H1 (cell line): ENCODE measurements around the gene ZC3HAV1. TPM values are rescaled to one million over a fixed set of nuclear protein-coding genes. Genes with fewer than 3 reads are reported as not detected.

ENCODE experiments used
- CTCF ChIA-PET: fragments of 300-600 bp; sonication (Branson Sonifier 250); formaldehyde crosslinking; loops from one replicate; lab custom pipeline; 2021; ENCODE audit not compliant: partially characterized antibody; lab: Charles Lee
- POLR2A ChIA-PET: fragments of 300-600 bp; sonication (Branson Sonifier 250); formaldehyde crosslinking; loops from one replicate; lab custom pipeline; 2021; ENCODE audit warnings: inconsistent platforms; ENCODE audit not compliant: partially characterized antibody; lab: Charles Lee
- DNase-seq, 2 experiments: peaks; one replicate each; pipeline versions ENCODE4 v3.0.0 to v3.0.0-alpha.2; 2010 to 2022; ENCODE audit warnings: low spot score in 2 of 2, low read depth in 1 of 2, mixed read lengths in 1 of 2
- FAIRE-seq: peaks from 2 replicates; lab custom pipeline; 2011; peaks lifted over from hg19 to GRCh38; lab: Jason Lieb, UNC
- H2AFZ ChIP-seq: 2 replicates; pipeline ENCODE4 v1.8.1; 2012; ENCODE audit warnings: low read length, inconsistent platforms
- H2AK5ac ChIP-seq: 2 replicates; pipeline ENCODE4 v1.6.1; 2013; ENCODE audit warnings: low read depth, low read length
- H2BK120ac ChIP-seq: replicated peaks from 2 replicates; pipeline ENCODE3; 2013; ENCODE audit warnings: low read depth, low read length, inconsistent platforms
- H2BK12ac ChIP-seq: 2 replicates; pipeline ENCODE4 v1.6.1; 2013; ENCODE audit warnings: low read depth, low read length
- H2BK15ac ChIP-seq: 2 replicates; pipeline ENCODE4 v1.6.1; 2013; ENCODE audit warnings: low read length
- H2BK20ac ChIP-seq: 2 replicates; pipeline ENCODE4 v1.6.1; 2013; ENCODE audit warnings: low read length
- H2BK5ac ChIP-seq: 2 replicates; pipeline ENCODE4 v1.6.1; 2013; ENCODE audit warnings: low read depth, low read length
- H3K14ac ChIP-seq: 2 replicates; pipeline ENCODE4 v1.6.1; 2013; ENCODE audit warnings: inconsistent platforms; ENCODE audit not compliant: insufficient read length
- H3K18ac ChIP-seq: 2 replicates; pipeline ENCODE4 v1.6.1; 2013; ENCODE audit warnings: low read length; ENCODE audit errors: extremely low read depth
- H3K23ac ChIP-seq: 2 replicates; pipeline ENCODE4 v1.6.1; 2013; ENCODE audit warnings: inconsistent platforms; ENCODE audit not compliant: insufficient read length
- H3K23me2 ChIP-seq: 2 replicates; pipeline ENCODE4 v1.6.1; 2013; ENCODE audit warnings: low read depth, low read length
- H3K27ac ChIP-seq: 2 replicates; pipeline ENCODE4 v1.6.1; 2011; ENCODE audit warnings: low read depth, low read length, inconsistent platforms
- H3K27me3 ChIP-seq, 4 experiments: replicated peaks in 1 of 4; 1 replicate in 1 of 4; 2 replicates in 3 of 4; pipeline versions ENCODE4 v1.6.1 to v1.8.1; 2011 to 2013; ENCODE audit warnings: low read length in 3 of 4, mild to moderate bottlenecking in 3 of 4, inconsistent platforms in 2 of 4, mixed read lengths in 2 of 4, moderate library complexity in 1 of 4; ENCODE audit not compliant: control insufficient read depth in 3 of 4, insufficient read depth in 3 of 4; ENCODE audit errors: extremely low read depth in 1 of 4
- H3K36me3 ChIP-seq, 4 experiments: 2 replicates each; pipeline versions ENCODE4 v1.6.1 to v1.8.1; 2011 to 2013; ENCODE audit warnings: mild to moderate bottlenecking in 4 of 4, low read length in 3 of 4, moderate library complexity in 2 of 4, control low read depth in 1 of 4, inconsistent platforms in 1 of 4; ENCODE audit not compliant: insufficient read depth in 4 of 4, control insufficient read depth in 2 of 4
- H3K4ac ChIP-seq: replicated peaks from 2 replicates; pipeline ENCODE3; 2013; ENCODE audit warnings: low read length, low read depth, mixed read lengths, inconsistent platforms; ENCODE audit not compliant: insufficient read length
- H3K4me1 ChIP-seq, 4 experiments: replicated peaks in 1 of 4; 1 replicate in 1 of 4; 2 replicates in 3 of 4; pipeline versions ENCODE4 v1.6.1 to v1.8.1; 2011 to 2013; ENCODE audit warnings: low read length in 3 of 4, inconsistent platforms in 2 of 4, mixed read lengths in 1 of 4; ENCODE audit not compliant: insufficient read depth in 4 of 4, control insufficient read depth in 3 of 4
- H3K4me2 ChIP-seq, 2 experiments: 2 replicates each; pipeline versions ENCODE4 v1.6.1 to v1.8.1; 2011 to 2013; ENCODE audit warnings: low read depth in 2 of 2, low read length in 2 of 2, control low read depth in 1 of 2, inconsistent platforms in 1 of 2, mild to moderate bottlenecking in 1 of 2; ENCODE audit not compliant: insufficient read depth in 1 of 2
- H3K4me3 ChIP-seq, 4 experiments: fragments of 200-600, 300-600 bp in 1 of 4; sonication (generic), shearing (Covaris generic), sonication (Bioruptor Twin) in 1 of 4; 2 replicates each; pipeline versions ENCODE4 v1.5.1 to v1.8.1; 2011 to 2016; ENCODE audit warnings: low read length in 4 of 4, low read depth in 3 of 4, control low read depth in 2 of 4, inconsistent platforms in 2 of 4, mild to moderate bottlenecking in 2 of 4, mixed read lengths in 1 of 4, moderate library complexity in 1 of 4; ENCODE audit not compliant: insufficient read depth in 2 of 4; ENCODE audit errors: extremely low read depth in 1 of 4
- H3K56ac ChIP-seq: replicated peaks from 2 replicates; pipeline ENCODE3; 2013; ENCODE audit warnings: low read depth, mild to moderate bottlenecking, mixed read lengths, low read length, inconsistent platforms; ENCODE audit not compliant: insufficient read length
- H3K79me1 ChIP-seq: 2 replicates; pipeline ENCODE4 v1.6.1; 2013; ENCODE audit warnings: low read depth, low read length, control low read depth
- H3K79me2 ChIP-seq, 2 experiments: 2 replicates each; pipeline versions ENCODE4 v1.6.1 to v1.8.1; 2012 to 2013; ENCODE audit warnings: low read length in 2 of 2, mild to moderate bottlenecking in 2 of 2, inconsistent platforms in 1 of 2; ENCODE audit not compliant: insufficient read depth in 2 of 2, control insufficient read depth in 1 of 2
- H3K9ac ChIP-seq, 4 experiments: replicated peaks in 1 of 4; 1 replicate in 1 of 4; 2 replicates in 3 of 4; pipeline versions ENCODE4 v1.6.1 to v1.8.1; 2011 to 2013; ENCODE audit warnings: low read depth in 3 of 4, low read length in 3 of 4, control low read depth in 2 of 4, mild to moderate bottlenecking in 2 of 4, moderate library complexity in 2 of 4, inconsistent platforms in 1 of 4; ENCODE audit errors: extremely low read depth in 1 of 4
- H3K9me3 ChIP-seq, 2 experiments: 2 replicates each; pipeline versions ENCODE4 v1.6.1 to v1.8.1; 2012 to 2013; ENCODE audit warnings: mild to moderate bottlenecking in 2 of 2, moderate library complexity in 2 of 2, control low read depth in 1 of 2, inconsistent platforms in 1 of 2, low read depth in 1 of 2, low read length in 1 of 2, mixed read lengths in 1 of 2; ENCODE audit not compliant: insufficient read depth in 2 of 2
- H4K20me1 ChIP-seq, 2 experiments: replicated peaks in 1 of 2; 2 replicates each; pipeline versions ENCODE3 to v1.8.1; 2011 to 2013; ENCODE audit warnings: inconsistent platforms in 2 of 2, low read length in 2 of 2, mild to moderate bottlenecking in 1 of 2; ENCODE audit not compliant: insufficient read depth in 2 of 2, control insufficient read depth in 1 of 2
- H4K5ac ChIP-seq: 2 replicates; pipeline ENCODE4 v1.6.1; 2013; ENCODE audit warnings: low read length, low read depth, mixed read lengths, inconsistent platforms; ENCODE audit not compliant: insufficient read length
- H4K8ac ChIP-seq: 2 replicates; pipeline ENCODE4 v1.8.0; 2013; ENCODE audit warnings: mild to moderate bottlenecking, moderate library complexity, low read length, inconsistent platforms; ENCODE audit not compliant: insufficient read depth; ENCODE audit errors: extremely low read depth
- H4K91ac ChIP-seq: replicated peaks from 2 replicates; pipeline ENCODE3; 2013; ENCODE audit warnings: low read length, mixed read lengths, inconsistent platforms; ENCODE audit not compliant: insufficient read length
- CBX5 ChIP-seq: fragments of 300-800, 300-1000 bp; sonication (generic); IDR thresholded peaks from 2 replicates; pipeline ENCODE4 v1.7.1; 2016; ENCODE audit warnings: antibody characterized with exemption, low read length, low read depth
- CEBPB ChIP-seq: IDR thresholded peaks from 2 replicates; pipeline ENCODE4 v1.6.1; 2012; ENCODE audit warnings: low read depth, low read length
- EGR1 ChIP-seq: IDR thresholded peaks from 2 replicates; pipeline ENCODE4 v1.6.1; 2011; ENCODE audit warnings: low read depth, low read length, borderline replicate concordance
- HDAC6 ChIP-seq: IDR thresholded peaks from one replicate; pipeline ENCODE4 v1.7.1; 2012; ENCODE audit warnings: low read depth, mild to moderate bottlenecking, inconsistent platforms, low read length, moderate library complexity
- KDM1A ChIP-seq: fragments of 200-600, 300-600 bp; sonication (generic); IDR thresholded peaks from 2 replicates; pipeline ENCODE4 v1.7.1; 2016; ENCODE audit warnings: mild to moderate bottlenecking, low read length, borderline replicate concordance
- POLR2AphosphoS5 ChIP-seq: IDR thresholded peaks from 2 replicates; pipeline ENCODE4 v1.6.1; 2011; ENCODE audit warnings: low read depth, low read length
- RFX5 ChIP-seq: IDR thresholded peaks from 2 replicates; pipeline ENCODE4 v1.6.1; 2011; ENCODE audit warnings: low read depth, low read length, improper control_type of control experiment, borderline replicate concordance
- SP1 ChIP-seq: IDR thresholded peaks from 2 replicates; pipeline ENCODE4 v1.6.1; 2011; ENCODE audit warnings: low read depth, low read length
- SP4 ChIP-seq: IDR thresholded peaks from 2 replicates; pipeline ENCODE4 v1.6.1; 2012; ENCODE audit warnings: low read length, inconsistent platforms
- ZNF274 ChIP-seq: IDR thresholded peaks from 2 replicates; pipeline ENCODE4 v1.7.0; 2012; ENCODE audit warnings: low read length, borderline replicate concordance; ENCODE audit errors: extremely low read depth
- WGBS, 2 experiments: shearing (Covaris generic) in 1 of 2; methylation state at CpG; one replicate each; pipeline versions ENCODE4 v1.1.6 to v1.1.7; 2013 to 2015; ENCODE audit warnings: low lambda C conversion rate in 2 of 2, mixed read lengths in 2 of 2, inconsistent platforms in 1 of 2, low coverage in 1 of 2, missing lambda C conversion rate in 1 of 2; ENCODE audit not compliant: insufficient replicate concordance in 2 of 2, insufficient coverage in 1 of 2, insufficient read length in 1 of 2; ENCODE audit errors: extremely low coverage in 1 of 2, missing lambda C conversion rate in 1 of 2; 5-methylcytosine and 5-hydroxymethylcytosine counted together
- polyA plus RNA-seq, 7 experiments: library from polyadenylated mRNA; depleted of rRNA in 3 of 7; stranded (reverse) in 5 of 7; unstranded in 2 of 7; fragments of >200 nt in 5 of 7; fragments of 200-250 nt in 2 of 7; gene quantifications; 1 replicate in 5 of 7; 2 replicates in 1 of 7; 4 replicates in 1 of 7; pipeline versions ENCODE4 v1.2.1 to v1.2.3, GENCODE V29; 2011 to 2013; ENCODE audit warnings: missing spikeins in 2 of 7, mixed read lengths in 2 of 7
- total RNA-seq: library from RNA; stranded (reverse); fragmentation: NEBNext Ultra II Directional; extraction: Animal tissue kit (Norgen Biotek cat#: 25700); gene quantifications from 2 replicates; pipeline ENCODE4 v1.2.1, GENCODE V29; 2021
- TF ChIP-seq, protein P1 (sequence below): IDR thresholded peaks from 2 replicates; pipeline ENCODE4 v1.6.1; 2011; ENCODE audit warnings: low read length, improper control_type of control experiment

Gene ZC3HAV1
- total and polyA plus RNA-seq, 2 of the 8 experiments (the other 6 are each of a cell fraction or from before 2014, with no cell fraction given) = 22.5 to 43.4 TPM

DNA sequence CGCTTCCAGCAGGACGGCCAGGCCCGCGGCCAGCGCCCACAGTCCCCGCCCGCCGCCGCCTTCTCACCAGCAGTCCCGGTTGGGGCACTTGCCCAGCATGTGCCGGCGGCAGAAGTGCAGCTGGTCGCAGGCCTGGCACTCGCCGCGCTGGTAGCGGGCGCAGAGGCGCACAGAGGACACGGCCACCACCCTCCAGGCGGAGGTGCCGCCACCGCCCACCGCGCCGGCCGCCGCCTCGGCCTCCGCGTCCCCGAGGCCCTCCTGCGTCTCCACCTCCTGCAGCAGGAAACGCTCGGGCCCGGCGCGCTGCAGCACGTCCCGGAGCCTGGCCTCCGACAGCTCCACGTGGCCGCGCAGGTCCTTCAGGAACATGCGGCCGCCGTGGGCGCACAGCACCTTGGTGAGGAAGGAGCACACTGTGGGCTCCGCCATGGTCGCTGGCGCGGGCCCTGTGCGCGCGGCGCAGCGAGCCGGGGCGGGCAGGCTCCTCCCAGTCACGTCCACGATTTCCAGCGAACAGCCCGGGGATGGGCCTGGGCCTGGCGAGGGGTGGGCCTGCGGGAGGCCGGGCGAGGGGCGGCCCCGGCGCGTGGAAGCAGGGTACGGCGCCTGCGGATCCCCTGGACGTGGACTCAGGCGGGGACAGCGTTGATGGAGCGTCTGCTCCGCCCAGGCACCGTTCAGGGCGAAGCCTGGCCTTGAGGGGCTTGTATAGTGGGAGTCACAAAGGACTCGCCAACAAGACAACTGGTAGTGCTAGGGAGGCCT, 73.8 kb downstream of the ZC3HAV1 start, which contains the start of gene ZC3HAV1L:
ZC3HAV1L (minus strand) TSS at position 457 of the 768 bp plus-strand sequence; CDS start at position 432, 25 bp downstream.
- Histone ChIP-seq H3K79me2 (no peaks in the 10 kb centered on the region), H3K23ac (no peak within 1 kb of the TSS), H2BK12ac (peak within 1 kb of the TSS; percentile 50; the same call in 1 of the 2 replicates), H3K9ac (peak within 1 kb of the TSS; percentile 59 to 85 (median 79)), H4K5ac (peak within 1 kb of the TSS; percentile 70), H2AFZ (peak within 1 kb of the TSS; percentile 85), H2AK5ac (no peak within 1 kb of the TSS), H3K23me2 (peaks cover 10% of the 10 kb centered on the region; the same call in 1 of the 2 replicates), H3K4me3 (peak within 1 kb of the TSS; percentile 66 to 77 (median 74)), H3K56ac (peak within 1 kb of the TSS; percentile 92), H2BK20ac (no peak within 1 kb of the TSS), H3K4ac (peak within 1 kb of the TSS; percentile 81), H3K27ac (0 out of 2 replicates have a peak within 1 kb of the TSS, but pooled peaks have one; percentile 30), H3K36me3 (peaks cover 0 to 6% (median 2%) of the 10 kb centered on the region in 4 experiments; a peak in 2 of 8 replicates), H3K18ac (peak within 1 kb of the TSS; percentile 100), H3K4me1 (peaks cover 5 to 9% (median 7%) of the 10 kb centered on the region in 4 experiments; a peak in 5 of 7 replicates), H4K8ac (peak within 1 kb of the TSS; percentile 96), H2BK15ac (peak within 1 kb of the TSS; percentile 98; the same call in 1 of the 2 replicates), H3K14ac (no peak within 1 kb of the TSS), H3K79me1 (peaks cover 3% of the 10 kb centered on the region; the same call in 1 of the 2 replicates), H3K9me3 (no peaks in the 10 kb centered on the region), H3K4me2 (peak within 1 kb of the TSS; percentile 76 to 90), H2BK120ac (peak within 1 kb of the TSS; percentile 56), H2BK5ac (peak within 1 kb of the TSS; percentile 87; the same call in 1 of the 2 replicates), H4K20me1 (no peaks in the 10 kb centered on the region), H3K27me3 (peaks cover 0 to 2% (median 0%) of the 10 kb centered on the region in 4 experiments; a peak in 2 of 7 replicates), H4K91ac (peak within 1 kb of the TSS; percentile 98)
- ChIA-PET POLR2A (interaction anchor here (0.9 to 2.4 kb wide), 7 partner anchors 9 to 24 kb away, joined by 3 to 12 read pairs (median 3); no protein-coding TSS in a partner anchor), CTCF (interaction anchor here (0.6 to 2.0 kb wide), 7 partner anchors 8 to 98 kb away, joined by 3 to 8 read pairs (median 4); a partner anchor contains a TSS)
- 4% methylated on average over 45 of the region's 82 CpGs; no CpG with 5 or more reads in 1 of the 2 experiments for WGBS, 2 experiments
- FAIRE-seq = no peak
- DNase-seq = peak in 1 of 2 experiments; percentile 80
- TF ChIP-seq SP4 (no peak), KDM1A (no peak), ZNF274 (no peak), POLR2AphosphoS5 (peak; percentile 42; the same call in 1 of the 2 replicates), RFX5 (no peak), SP1 (no peak), HDAC6 (no peak), CEBPB (no peak), CBX5 (no peak), EGR1 (no peak)
- TF ChIP-seq, protein P1, sequence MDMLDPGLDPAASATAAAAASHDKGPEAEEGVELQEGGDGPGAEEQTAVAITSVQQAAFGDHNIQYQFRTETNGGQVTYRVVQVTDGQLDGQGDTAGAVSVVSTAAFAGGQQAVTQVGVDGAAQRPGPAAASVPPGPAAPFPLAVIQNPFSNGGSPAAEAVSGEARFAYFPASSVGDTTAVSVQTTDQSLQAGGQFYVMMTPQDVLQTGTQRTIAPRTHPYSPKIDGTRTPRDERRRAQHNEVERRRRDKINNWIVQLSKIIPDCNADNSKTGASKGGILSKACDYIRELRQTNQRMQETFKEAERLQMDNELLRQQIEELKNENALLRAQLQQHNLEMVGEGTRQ = no peak
